Measurements from ENCODE around the gene KNDC1.
A peak's percentile ranks its signal among the peaks of the same experiment; 100 is the strongest.

Gene KNDC1

GRCh38 chr10:133142523-133143199, 17.4 kb upstream of the KNDC1 start (continued):
- TF ChIP-seq ZNF121 (tag by site-specific recombination; IDR thresholded peaks at IDR 0.05) (no peak), ZNF311 (tag by site-specific recombination; IDR thresholded peaks at IDR 0.05; ENCODE audit: borderline replicate concordance) (no peak), ZFP69B (tag by site-specific recombination; IDR thresholded peaks at IDR 0.05) (no peak), HOXA7 (CRISPR knock-in tag; IDR thresholded peaks at IDR 0.05; ENCODE audit: borderline replicate concordance) (no peak), ZNF433 (tag by site-specific recombination; IDR thresholded peaks at IDR 0.05; ENCODE audit: low read depth) (no peak), ZNF416 (tag by site-specific recombination; IDR thresholded peaks at IDR 0.05) (no peak), ZNF777 (tag by site-specific recombination; IDR thresholded peaks at IDR 0.05; ENCODE audit: borderline replicate concordance) (no peak), ZNF248 (tag by site-specific recombination; IDR thresholded peaks at IDR 0.05) (no peak)
- TF ChIP-seq, protein P1, sequence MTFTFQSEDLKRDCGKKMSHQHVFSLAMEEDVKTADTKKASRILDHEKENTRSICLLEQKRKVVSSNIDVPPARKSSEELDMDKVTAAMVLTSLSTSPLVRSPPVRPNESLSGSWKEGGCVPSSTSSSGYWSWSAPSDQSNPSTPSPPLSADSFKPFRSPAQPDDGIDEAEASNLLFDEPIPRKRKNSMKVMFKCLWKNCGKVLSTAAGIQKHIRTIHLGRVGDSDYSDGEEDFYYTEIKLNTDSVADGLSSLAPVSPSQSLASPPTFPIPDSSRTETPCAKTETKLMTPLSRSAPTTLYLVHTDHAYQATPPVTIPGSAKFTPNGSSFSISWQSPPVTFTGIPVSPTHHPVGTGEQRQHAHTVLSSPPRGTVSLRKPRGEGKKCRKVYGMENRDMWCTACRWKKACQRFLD (tag by site-specific recombination; IDR thresholded peaks at IDR 0.05): no peak
- TF ChIP-seq, protein P2, sequence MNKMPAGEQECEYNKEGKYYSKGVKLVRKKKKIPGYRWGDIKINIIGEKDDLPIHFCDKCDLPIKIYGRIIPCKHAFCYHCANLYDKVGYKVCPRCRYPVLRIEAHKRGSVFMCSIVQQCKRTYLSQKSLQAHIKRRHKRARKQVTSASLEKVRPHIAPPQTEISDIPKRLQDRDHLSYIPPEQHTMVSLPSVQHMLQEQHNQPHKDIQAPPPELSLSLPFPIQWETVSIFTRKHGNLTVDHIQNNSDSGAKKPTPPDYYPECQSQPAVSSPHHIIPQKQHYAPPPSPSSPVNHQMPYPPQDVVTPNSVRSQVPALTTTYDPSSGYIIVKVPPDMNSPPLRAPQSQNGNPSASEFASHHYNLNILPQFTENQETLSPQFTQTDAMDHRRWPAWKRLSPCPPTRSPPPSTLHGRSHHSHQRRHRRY (tag by site-specific recombination; IDR thresholded peaks at IDR 0.05): no peak

- Histone ChIP-seq H3K4me3 (ENCODE audit: low read depth, low read length) (no peak overlapping the region), H3K27ac (ENCODE audit: extremely low read depth, low read depth, low read length) (no peak overlapping the region), H3K9me3 (ENCODE audit: control insufficient read depth, insufficient read depth, low read depth, low read length) (no peaks in the 10 kb centered on the region), H3K4me1 (ENCODE audit: control insufficient read depth, insufficient read depth, low read length) (no peaks in the 10 kb centered on the region), H3K36me3 (ENCODE audit: control insufficient read depth in 2 of 2, insufficient read depth in 1 of 2, low read length in 2 of 2) (no peaks in the 10 kb centered on the region)
- TF ChIP-seq, protein P3, sequence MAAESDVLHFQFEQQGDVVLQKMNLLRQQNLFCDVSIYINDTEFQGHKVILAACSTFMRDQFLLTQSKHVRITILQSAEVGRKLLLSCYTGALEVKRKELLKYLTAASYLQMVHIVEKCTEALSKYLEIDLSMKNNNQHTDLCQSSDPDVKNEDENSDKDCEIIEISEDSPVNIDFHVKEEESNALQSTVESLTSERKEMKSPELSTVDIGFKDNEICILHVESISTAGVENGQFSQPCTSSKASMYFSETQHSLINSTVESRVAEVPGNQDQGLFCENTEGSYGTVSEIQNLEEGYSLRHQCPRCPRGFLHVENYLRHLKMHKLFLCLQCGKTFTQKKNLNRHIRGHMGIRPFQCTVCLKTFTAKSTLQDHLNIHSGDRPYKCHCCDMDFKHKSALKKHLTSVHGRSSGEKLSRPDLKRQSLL (tag by site-specific recombination; IDR thresholded peaks at IDR 0.05): no peak
- TF ChIP-seq PRDM1 (tag by site-specific recombination; IDR thresholded peaks at IDR 0.05): no peak
- ChIA-PET POLR2A (no interaction called here), CTCF (interaction anchor here (0.5 to 2.2 kb wide), 26 partner anchors 10 to 466 kb away, joined by 3 to 9 read pairs (median 4); no protein-coding TSS in a partner anchor)
Observed at GRCh38 chr10:133143200-133143533, 16.9 kb upstream of the KNDC1 start.

GRCh38 chr10:133143546-133143945, 16.5 kb upstream of the KNDC1 start:
- ChIA-PET POLR2A (no interaction called here), CTCF (interaction anchor here (0.5 to 2.2 kb wide), 25 partner anchors 8 to 466 kb away, joined by 3 to 9 read pairs (median 4); no protein-coding TSS in a partner anchor)
- no peaks in the 10 kb centered on the region for H3K36me3 ChIP-seq (ENCODE audit: control insufficient read depth in 2 of 2, insufficient read depth in 1 of 2, low read length in 2 of 2)
- H3K4me3 ChIP-seq (ENCODE audit: low read depth, low read length): no peak overlapping the region
- H3K4me1 ChIP-seq (ENCODE audit: control insufficient read depth, insufficient read depth, low read length): no peaks in the 10 kb centered on the region
- no peak overlapping the region for H3K27ac ChIP-seq (ENCODE audit: extremely low read depth, low read depth, low read length)
- H3K9me3 ChIP-seq (ENCODE audit: control insufficient read depth, insufficient read depth, low read depth, low read length): no peaks in the 10 kb centered on the region
- TF ChIP-seq ZNF221 (tag by site-specific recombination; IDR thresholded peaks at IDR 0.05; ENCODE audit: borderline replicate concordance) (no peak), ZNF214 (tag by site-specific recombination; IDR thresholded peaks at IDR 0.05; ENCODE audit: borderline replicate concordance) (no peak), KLF7 (tag by site-specific recombination; IDR thresholded peaks at IDR 0.05; ENCODE audit: borderline replicate concordance) (no peak)

DNA sequence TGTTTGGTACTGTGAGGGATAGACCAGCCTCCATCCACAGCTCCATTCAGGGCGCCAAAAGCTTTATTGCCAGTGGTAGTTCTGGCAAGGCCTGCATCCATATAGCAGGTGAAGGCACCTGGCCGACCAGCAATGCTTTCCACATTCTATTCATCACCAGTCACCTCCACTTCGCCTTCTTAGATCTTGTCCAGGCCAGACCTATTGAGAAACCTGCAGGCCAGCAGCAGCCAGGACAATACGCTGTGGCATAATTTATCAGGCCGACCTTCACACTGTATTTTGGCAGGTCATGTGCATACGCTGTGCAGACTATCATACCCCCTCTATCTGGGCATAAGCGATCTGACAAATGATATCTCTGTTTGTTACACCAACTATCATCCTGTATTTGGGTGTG, 15.2 kb upstream of the KNDC1 start:
- POLR2A ChIA-PET: no interaction called here
- CTCF ChIA-PET: interaction anchor here (1.9 kb wide), 1 partner anchor 114 kb away, joined by 4 read pairs; no protein-coding TSS in a partner anchor
- Histone ChIP-seq H3K27ac (ENCODE audit: extremely low read depth, low read depth, low read length) (no peak overlapping the region), H3K4me1 (ENCODE audit: control insufficient read depth, insufficient read depth, low read length) (no peaks in the 10 kb centered on the region), H3K36me3 (ENCODE audit: control insufficient read depth in 2 of 2, insufficient read depth in 1 of 2, low read length in 2 of 2) (no peaks in the 10 kb centered on the region), H3K4me3 (ENCODE audit: low read depth, low read length) (no peak overlapping the region), H3K9me3 (ENCODE audit: control insufficient read depth, insufficient read depth, low read depth, low read length) (no peaks in the 10 kb centered on the region)
- TF ChIP-seq ZNF792 (tag by site-specific recombination; IDR thresholded peaks at IDR 0.05): no peak
- TF ChIP-seq ZNF10 (tag by site-specific recombination; IDR thresholded peaks at IDR 0.05): peak; percentile 45; the same call in 1 of the 2 replicates
